BLaER1 (cell line): ENCODE results near the gene TMEM151A.

ENCODE experiments used
- H3K27ac ChIP-seq: shearing (Covaris generic); formaldehyde crosslinking; 2 replicates; pipeline ENCODE4 v1.8.1; 2022
- H3K27me3 ChIP-seq: shearing (Covaris generic); formaldehyde crosslinking; 2 replicates; pipeline ENCODE4 v1.8.1; 2022
- H3K36me3 ChIP-seq: shearing (Covaris generic); formaldehyde crosslinking; 2 replicates; pipeline ENCODE4 v1.8.1; 2022
- H3K4me1 ChIP-seq: shearing (Covaris generic); formaldehyde crosslinking; 2 replicates; pipeline ENCODE4 v1.8.1; 2022
- H3K4me2 ChIP-seq: shearing (Covaris generic); formaldehyde crosslinking; 2 replicates; pipeline ENCODE4 v1.8.1; 2022
- H3K4me3 ChIP-seq: shearing (Covaris generic); formaldehyde crosslinking; 2 replicates; pipeline ENCODE4 v1.8.1; 2022
- H3K9ac ChIP-seq: shearing (Covaris generic); formaldehyde crosslinking; 2 replicates; pipeline ENCODE4 v1.8.1; 2022
- H3K9me3 ChIP-seq: shearing (Covaris generic); formaldehyde crosslinking; 2 replicates; pipeline ENCODE4 v1.8.1; 2022
- H4K20me1 ChIP-seq: shearing (Covaris generic); formaldehyde crosslinking; 2 replicates; pipeline ENCODE4 v1.8.1; 2022
- Cebpa-rat ChIP-seq: shearing (Covaris generic); IDR thresholded peaks from 2 replicates; pipeline ENCODE4 v1.8.1; 2022

The TMEM151A gene

GRCh38 chr11:66333896-66334604 lies 42.4 kb downstream of the TMEM151A start:
- Histone ChIP-seq H3K9me3 (no peaks in the 10 kb centered on the region), H3K4me2 (peak overlapping the region; percentile 97), H3K27ac (peak overlapping the region; percentile 77), H3K4me3 (peak overlapping the region; percentile 62), H3K9ac (peak overlapping the region; percentile 60; the same call in 1 of the 2 replicates), H4K20me1 (no peaks in the 10 kb centered on the region), H3K4me1 (peaks cover 92% of the 10 kb centered on the region), H3K36me3 (peaks cover 19% of the 10 kb centered on the region), H3K27me3 (no peaks in the 10 kb centered on the region)
- no peak for TF ChIP-seq Cebpa-rat

GRCh38 chr11:66334605-66335442 lies 43.1 kb downstream of the TMEM151A start:
- no peaks in the 10 kb centered on the region for H3K27me3 ChIP-seq
- H3K9ac ChIP-seq = peak overlapping the region; percentile 67; the same call in 1 of the 2 replicates
- H3K4me2 ChIP-seq = peak overlapping the region; percentile 97
- peak overlapping the region; percentile 77 for H3K27ac ChIP-seq
- H3K36me3 ChIP-seq = peaks cover 27% of the 10 kb centered on the region
- peak; percentile 85 for TF ChIP-seq Cebpa-rat
- H3K9me3 ChIP-seq = no peaks in the 10 kb centered on the region
- no peaks in the 10 kb centered on the region for H4K20me1 ChIP-seq
- peaks cover 88% of the 10 kb centered on the region for H3K4me1 ChIP-seq
- H3K4me3 ChIP-seq = peak overlapping the region; percentile 62

GRCh38 chr11:66335531-66336233 lies 44.0 kb downstream of the TMEM151A start:
- H3K27ac ChIP-seq = peak overlapping the region; percentile 77
- H3K27me3 ChIP-seq = no peaks in the 10 kb centered on the region
- no peaks in the 10 kb centered on the region for H3K9me3 ChIP-seq
- TF ChIP-seq Cebpa-rat = no peak; the same call in 1 of the 2 replicates
- H4K20me1 ChIP-seq = no peaks in the 10 kb centered on the region
- H3K9ac ChIP-seq = peak overlapping the region; percentile 67
- peaks cover 79% of the 10 kb centered on the region for H3K4me1 ChIP-seq
- peaks cover 36% of the 10 kb centered on the region for H3K36me3 ChIP-seq
- H3K4me2 ChIP-seq = peak overlapping the region; percentile 97
- H3K4me3 ChIP-seq = peak overlapping the region; percentile 62

- peaks cover 44% of the 10 kb centered on the region for H3K36me3 ChIP-seq
- H3K9me3 ChIP-seq = no peaks in the 10 kb centered on the region
- peak within 1 kb of the TSS; percentile 67 for H3K9ac ChIP-seq
- TF ChIP-seq Cebpa-rat = no peak
- H4K20me1 ChIP-seq = no peaks in the 10 kb centered on the region
- peak within 1 kb of the TSS; percentile 97 for H3K4me2 ChIP-seq
- peak within 1 kb of the TSS; percentile 77 for H3K27ac ChIP-seq
- peak within 1 kb of the TSS; percentile 62 for H3K4me3 ChIP-seq
- H3K4me1 ChIP-seq = peaks cover 72% of the 10 kb centered on the region
- H3K27me3 ChIP-seq = no peaks in the 10 kb centered on the region
Observed at GRCh38 chr11:66336234-66337102, 44.8 kb downstream of the TMEM151A start, which contains the start of gene RIN1. Gene RIN1 (minus strand): TSS chr11:66336434. CDS start chr11:66336402, 32 bp downstream.

GRCh38 chr11:66337103-66337899 lies 45.6 kb downstream of the TMEM151A start:
- Histone ChIP-seq H4K20me1 (no peaks in the 10 kb centered on the region), H3K9me3 (no peaks in the 10 kb centered on the region), H3K36me3 (peaks cover 52% of the 10 kb centered on the region), H3K27me3 (no peaks in the 10 kb centered on the region), H3K4me2 (peak overlapping the region; percentile 97), H3K27ac (peak overlapping the region; percentile 77), H3K4me1 (peaks cover 69% of the 10 kb centered on the region), H3K4me3 (no peak overlapping the region), H3K9ac (peak overlapping the region; percentile 28; the same call in 1 of the 2 replicates)
- TF ChIP-seq Cebpa-rat = no peak

- Histone ChIP-seq H4K20me1 (peaks cover 8% of the 10 kb centered on the region; the same call in 1 of the 2 replicates), H3K36me3 (peaks cover 64% of the 10 kb centered on the region)
Observed at GRCh38 chr11:66338276-66339161, 46.8 kb downstream of the TMEM151A start.

GRCh38 chr11:66339162-66339675 lies 47.5 kb downstream of the TMEM151A start:
- H4K20me1 ChIP-seq = peaks cover 15% of the 10 kb centered on the region
- peaks cover 64% of the 10 kb centered on the region for H3K4me1 ChIP-seq
- peak overlapping the region; percentile 28; the same call in 1 of the 2 replicates for H3K9ac ChIP-seq
- TF ChIP-seq Cebpa-rat = no peak
- no peak overlapping the region for H3K4me3 ChIP-seq
- no peaks in the 10 kb centered on the region for H3K27me3 ChIP-seq
- H3K9me3 ChIP-seq = no peaks in the 10 kb centered on the region
- peaks cover 66% of the 10 kb centered on the region for H3K36me3 ChIP-seq
- H3K27ac ChIP-seq = no peak overlapping the region
- H3K4me2 ChIP-seq = no peak overlapping the region; the same call in 1 of the 2 replicates

More at GRCh38 chr11:66338276-66339161, 46.8 kb downstream of the TMEM151A start:
- Histone ChIP-seq H3K9ac (peak overlapping the region; percentile 28; the same call in 1 of the 2 replicates), H3K4me1 (peaks cover 64% of the 10 kb centered on the region), H3K9me3 (no peaks in the 10 kb centered on the region), H3K4me2 (peak overlapping the region; percentile 97), H3K27me3 (no peaks in the 10 kb centered on the region), H3K27ac (peak overlapping the region; percentile 77), H3K4me3 (no peak overlapping the region)
- TF ChIP-seq Cebpa-rat = no peak
